HEK293T (cell line): ENCODE measurements around the gene ADAMTS8.

Experiments
- ARNT ChIP-seq: fragments of 450-650 bp; IDR thresholded peaks from 2 replicates; pipeline ENCODE4 v1.6.1; 2017; ENCODE audit warnings: mild to moderate bottlenecking
- BHLHE40 ChIP-seq: fragments of 450-650 bp; IDR thresholded peaks from 2 replicates; pipeline ENCODE4 v1.6.1; 2016; ENCODE audit warnings: mild to moderate bottlenecking, moderate library complexity, borderline replicate concordance
- FOXM1 ChIP-seq: fragments of 450-650 bp; IDR thresholded peaks from 2 replicates; pipeline ENCODE4 v1.6.1; 2017; ENCODE audit warnings: mild to moderate bottlenecking, borderline replicate concordance
- L3MBTL2 ChIP-seq: fragments of 450-650 bp; conservative IDR thresholded peaks from 2 replicates; pipeline ENCODE4 v1.6.1; 2016; ENCODE audit warnings: mild to moderate bottlenecking
- PKNOX1 ChIP-seq: fragments of 450-650 bp; IDR thresholded peaks from 2 replicates; pipeline ENCODE4 v1.6.1; 2016
- SP1 ChIP-seq: fragments of 450-650 bp; IDR thresholded peaks from 2 replicates; pipeline ENCODE4 v1.6.1; 2017
- TARDBP ChIP-seq: fragments of 450-650 bp; IDR thresholded peaks from 2 replicates; pipeline ENCODE4 v1.6.1; 2016

- TF ChIP-seq SP1 (no peak), FOXM1 (no peak), L3MBTL2 (no peak), PKNOX1 (no peak), ARNT (no peak), BHLHE40 (no peak), TARDBP (no peak)
These were observed 45.5 kb upstream of the ADAMTS8 start for GRCh38 chr11:130473795-130474377.
